Skeletal muscle satellite cell (primary cell): ENCODE measurements around the gene CRYBA2.

Source experiments
- H3K27me3 ChIP-seq: 2 replicates; pipeline ENCODE4 v1.7.0; 2013; ENCODE audit warnings: low read length; ENCODE audit not compliant: control insufficient read depth, insufficient read depth
- H3K36me3 ChIP-seq: 2 replicates; pipeline ENCODE4 v1.7.0; 2013; ENCODE audit warnings: mild to moderate bottlenecking, control low read depth, low read length; ENCODE audit not compliant: insufficient read depth
- H3K4me1 ChIP-seq: 2 replicates; pipeline ENCODE4 v1.7.0; 2013; ENCODE audit warnings: low read length; ENCODE audit not compliant: control insufficient read depth, insufficient read depth
- H3K4me2 ChIP-seq: 2 replicates; pipeline ENCODE4 v1.7.0; 2013; ENCODE audit warnings: mild to moderate bottlenecking, low read length
- H3K4me3 ChIP-seq: 2 replicates; pipeline ENCODE4 v1.7.0; 2013; ENCODE audit warnings: low read length
- H3K9ac ChIP-seq: 2 replicates; pipeline ENCODE4 v1.7.0; 2013; ENCODE audit warnings: mild to moderate bottlenecking, low read depth, low read length, moderate library complexity
- H3K9me3 ChIP-seq: replicated peaks from 2 replicates; pipeline ENCODE4 v1.7.0; 2013; ENCODE audit warnings: mild to moderate bottlenecking, control low read depth, low read length

CRYBA2 gene

DNA sequence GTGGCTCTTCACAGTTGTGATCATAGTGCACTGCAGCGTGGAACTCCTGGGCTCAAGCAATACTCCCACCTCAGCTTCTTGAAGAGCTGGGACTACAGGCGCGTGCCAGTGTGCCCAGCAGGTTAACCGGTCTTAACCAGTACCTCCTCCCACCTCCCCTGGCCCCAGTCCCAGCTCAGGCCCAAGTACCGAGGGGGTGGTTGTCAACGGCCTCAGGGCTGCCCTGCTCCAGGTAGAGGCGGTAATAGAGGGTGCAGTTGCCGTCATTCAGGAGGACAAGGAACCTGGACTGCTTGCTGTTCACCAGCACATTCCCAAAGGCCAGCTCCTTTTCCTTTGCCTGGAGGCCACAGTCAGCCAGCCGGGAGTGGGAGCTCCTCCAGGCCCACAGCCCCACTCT lies 28.4 kb upstream of the CRYBA2 start:
- Histone ChIP-seq H3K27me3 (peaks cover 82% of the 10 kb centered on the region), H3K4me3 (no peak overlapping the region), H3K4me2 (no peak overlapping the region), H3K36me3 (no peaks in the 10 kb centered on the region), H3K9me3 (no peaks in the 10 kb centered on the region), H3K9ac (no peak overlapping the region), H3K4me1 (no peaks in the 10 kb centered on the region)

GRCh38 chr2:219020604-219021365 lies 27.6 kb upstream of the CRYBA2 start:
- H3K9me3 ChIP-seq, result no peaks in the 10 kb centered on the region
- no peak overlapping the region for H3K4me2 ChIP-seq
- no peak overlapping the region for H3K9ac ChIP-seq
- no peak overlapping the region for H3K4me3 ChIP-seq
- H3K36me3 ChIP-seq, result no peaks in the 10 kb centered on the region
- peaks cover 82% of the 10 kb centered on the region for H3K27me3 ChIP-seq
- no peaks in the 10 kb centered on the region for H3K4me1 ChIP-seq

- Histone ChIP-seq H3K9me3 (no peaks in the 10 kb centered on the region), H3K9ac (no peak overlapping the region), H3K4me1 (no peaks in the 10 kb centered on the region), H3K4me3 (no peak overlapping the region), H3K27me3 (peaks cover 75% of the 10 kb centered on the region), H3K4me2 (no peak overlapping the region), H3K36me3 (no peaks in the 10 kb centered on the region)
These were observed 26.2 kb upstream of the CRYBA2 start for GRCh38 chr2:219019436-219019835.

- H3K4me1 ChIP-seq, result no peaks in the 10 kb centered on the region
- H3K9me3 ChIP-seq, result no peaks in the 10 kb centered on the region
- H3K4me2 ChIP-seq, result no peak overlapping the region
- peaks cover 77% of the 10 kb centered on the region for H3K27me3 ChIP-seq
- H3K9ac ChIP-seq, result no peak overlapping the region
- no peak overlapping the region for H3K4me3 ChIP-seq
- no peaks in the 10 kb centered on the region for H3K36me3 ChIP-seq
These were observed 25.5 kb upstream of the CRYBA2 start for GRCh38 chr2:219018726-219019125.

DNA sequence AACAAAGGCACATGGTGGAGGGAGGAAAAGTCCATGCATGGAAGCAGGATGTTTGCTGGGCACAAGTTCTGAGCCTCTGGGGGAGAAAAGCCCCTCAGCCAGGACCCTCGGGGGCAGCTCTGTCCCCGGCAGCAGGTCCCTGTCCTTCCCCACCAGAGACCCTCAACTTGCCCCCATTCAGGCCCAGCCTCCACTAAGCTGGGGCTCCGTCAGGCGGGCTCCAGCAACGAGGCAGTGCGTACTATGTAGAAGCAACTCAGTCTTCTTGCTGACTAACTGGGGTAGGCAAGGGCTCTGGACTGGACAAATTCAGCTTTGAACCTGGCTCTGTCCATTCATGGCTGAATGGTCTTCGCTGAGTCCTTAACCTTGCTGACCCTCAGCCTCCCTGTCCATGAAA lies 25.1 kb upstream of the CRYBA2 start:
- Histone ChIP-seq H3K4me3 (no peak overlapping the region), H3K36me3 (no peaks in the 10 kb centered on the region), H3K27me3 (peaks cover 77% of the 10 kb centered on the region), H3K9ac (no peak overlapping the region), H3K4me1 (no peaks in the 10 kb centered on the region), H3K4me2 (no peak overlapping the region), H3K9me3 (no peaks in the 10 kb centered on the region)

DNA sequence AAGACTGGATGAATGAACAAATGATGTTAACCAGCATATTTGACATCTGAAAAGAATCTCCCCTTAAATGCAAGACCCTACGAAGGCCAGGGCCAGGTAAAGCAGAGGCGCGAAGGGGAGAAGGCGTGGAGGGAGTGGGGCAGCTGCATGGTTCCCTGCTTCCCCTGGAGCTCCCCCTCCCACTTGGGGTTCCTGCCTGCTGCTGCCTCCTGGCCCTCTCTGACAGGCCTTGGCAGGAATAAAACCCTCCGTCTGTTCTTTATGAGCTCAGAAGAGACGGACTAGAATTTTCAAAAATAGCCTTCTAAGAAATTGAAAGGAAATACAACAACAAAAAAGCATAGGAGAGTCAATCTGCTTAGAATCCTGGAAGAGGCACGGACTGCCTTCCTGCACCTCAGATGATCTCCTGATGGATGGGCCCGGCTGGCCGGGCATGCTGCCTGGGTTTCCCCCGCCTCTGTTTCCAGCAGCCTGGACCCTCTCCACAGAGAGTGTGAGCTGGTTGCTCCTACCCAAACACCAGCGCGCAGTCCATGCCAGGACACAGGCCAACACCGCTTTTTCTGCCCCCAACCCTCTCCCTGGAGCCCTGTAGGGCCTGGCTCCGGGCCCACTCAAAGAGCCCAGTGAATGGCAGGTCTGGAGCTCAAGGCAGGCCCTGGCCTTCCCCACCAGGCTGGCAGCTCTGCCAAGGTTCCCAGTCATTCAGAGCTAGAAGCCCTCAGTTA lies 24.1 kb upstream of the CRYBA2 start:
- no peaks in the 10 kb centered on the region for H3K9me3 ChIP-seq
- no peaks in the 10 kb centered on the region for H3K36me3 ChIP-seq
- H3K9ac ChIP-seq, result no peak overlapping the region
- H3K4me1 ChIP-seq, result no peaks in the 10 kb centered on the region
- H3K4me3 ChIP-seq, result no peak overlapping the region
- H3K27me3 ChIP-seq, result peaks cover 72% of the 10 kb centered on the region
- no peak overlapping the region for H3K4me2 ChIP-seq

GRCh38 chr2:219016721-219017120 lies 23.5 kb upstream of the CRYBA2 start:
- no peak overlapping the region for H3K4me3 ChIP-seq

GRCh38 chr2:219010873-219011272 lies 17.7 kb upstream of the CRYBA2 start:
- Histone ChIP-seq H3K36me3 (no peaks in the 10 kb centered on the region), H3K27me3 (peaks cover 33% of the 10 kb centered on the region), H3K9ac (no peak overlapping the region), H3K4me1 (no peaks in the 10 kb centered on the region), H3K4me3 (no peak overlapping the region), H3K4me2 (no peak overlapping the region), H3K9me3 (no peaks in the 10 kb centered on the region)

More at GRCh38 chr2:219016721-219017120, 23.5 kb upstream of the CRYBA2 start:
- Histone ChIP-seq H3K9me3 (no peaks in the 10 kb centered on the region), H3K4me2 (no peak overlapping the region), H3K36me3 (no peaks in the 10 kb centered on the region), H3K4me1 (no peaks in the 10 kb centered on the region), H3K27me3 (peaks cover 70% of the 10 kb centered on the region), H3K9ac (no peak overlapping the region)

DNA sequence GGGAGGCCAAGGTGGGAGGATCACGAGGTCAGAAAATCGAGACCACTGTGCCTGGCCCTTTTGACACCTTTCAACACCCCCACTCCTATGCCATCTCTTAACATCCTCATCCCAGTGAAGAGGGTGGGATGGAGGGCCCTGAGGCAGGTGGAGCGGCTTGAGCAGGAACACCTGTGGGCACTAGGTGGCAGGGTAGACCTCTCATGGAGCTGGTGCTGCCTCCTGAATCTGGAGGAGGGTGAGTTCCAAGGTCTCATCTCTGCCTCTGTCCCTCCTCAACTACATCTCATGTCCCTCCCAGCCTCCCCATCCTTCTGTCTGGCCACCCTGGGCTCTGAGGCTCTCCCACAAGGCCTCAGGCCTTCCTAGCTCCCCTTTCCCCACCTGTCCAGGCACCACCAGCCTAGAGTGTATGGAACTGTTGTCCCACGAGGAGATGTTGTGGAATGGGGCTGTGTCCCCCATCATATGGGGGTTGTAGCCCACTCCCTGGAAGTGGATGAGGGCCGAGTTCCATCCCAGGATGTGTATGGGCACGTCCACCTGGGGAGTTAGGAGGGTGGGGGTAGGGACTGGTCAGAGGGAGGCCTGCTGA lies 17.0 kb upstream of the CRYBA2 start:
- Histone ChIP-seq H3K4me3 (no peak overlapping the region), H3K9ac (no peak overlapping the region)

DNA sequence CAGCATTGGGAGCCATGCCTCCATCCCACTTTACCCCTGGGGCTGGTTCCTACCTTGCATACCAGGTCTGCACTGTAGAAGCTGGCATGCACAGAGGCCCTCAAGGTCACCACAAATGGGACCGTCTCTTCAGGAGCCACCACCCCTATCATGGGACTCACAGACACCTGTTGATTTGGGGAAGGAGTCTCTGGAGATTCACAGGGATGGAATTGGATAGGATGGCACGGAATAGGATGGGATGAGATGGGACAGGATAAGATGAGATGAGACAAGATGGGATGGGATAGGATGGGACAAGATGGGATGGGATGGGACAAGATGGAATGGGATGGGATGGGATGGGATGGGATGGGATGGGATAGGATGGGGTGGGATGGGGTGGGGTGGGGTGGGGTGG lies 16.1 kb upstream of the CRYBA2 start:
- H3K9me3 ChIP-seq, result no peaks in the 10 kb centered on the region
- no peaks in the 10 kb centered on the region for H3K36me3 ChIP-seq
- H3K4me2 ChIP-seq, result no peak overlapping the region
- no peaks in the 10 kb centered on the region for H3K4me1 ChIP-seq
- H3K9ac ChIP-seq, result no peak overlapping the region
- no peak overlapping the region for H3K4me3 ChIP-seq
- peaks cover 40% of the 10 kb centered on the region for H3K27me3 ChIP-seq

More for the DNA sequence above, 17.0 kb upstream of the CRYBA2 start:
- no peaks in the 10 kb centered on the region for H3K9me3 ChIP-seq
- peaks cover 36% of the 10 kb centered on the region for H3K27me3 ChIP-seq
- H3K4me1 ChIP-seq, result no peaks in the 10 kb centered on the region
- H3K36me3 ChIP-seq, result no peaks in the 10 kb centered on the region
- no peak overlapping the region for H3K4me2 ChIP-seq

DNA sequence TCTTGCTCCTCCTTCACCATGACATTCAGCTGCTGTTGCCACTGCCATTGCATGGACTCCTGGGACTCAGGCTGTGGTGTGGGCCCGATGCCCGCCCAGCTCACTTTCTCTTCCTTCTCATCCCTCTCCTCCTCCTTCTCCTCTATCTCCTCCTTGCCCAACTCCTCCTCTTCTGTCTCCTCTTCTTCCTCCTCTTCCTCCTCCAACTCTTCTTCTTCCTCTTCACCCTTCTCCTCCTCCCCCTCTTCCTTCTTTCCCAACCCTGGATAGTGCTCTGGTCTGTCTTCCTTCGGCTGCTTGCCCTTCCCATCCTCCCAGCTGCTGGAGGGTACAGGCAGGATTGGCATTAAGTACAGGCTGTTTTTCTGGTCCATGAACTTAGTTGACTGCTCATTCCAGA lies 10.8 kb upstream of the CRYBA2 start:
- peaks cover 8% of the 10 kb centered on the region for H3K4me1 ChIP-seq
- peaks cover 69% of the 10 kb centered on the region for H3K27me3 ChIP-seq
- no peaks in the 10 kb centered on the region for H3K36me3 ChIP-seq
- no peak overlapping the region for H3K4me2 ChIP-seq
- no peaks in the 10 kb centered on the region for H3K9me3 ChIP-seq
- no peak overlapping the region for H3K9ac ChIP-seq
- H3K4me3 ChIP-seq, result no peak overlapping the region
